Measurements from ENCODE around the gene TOM1L1. TPM values are rescaled to one million over a fixed set of nuclear protein-coding genes. Genes with fewer than 3 reads are reported as not detected.

TOM1L1 gene, protein sequence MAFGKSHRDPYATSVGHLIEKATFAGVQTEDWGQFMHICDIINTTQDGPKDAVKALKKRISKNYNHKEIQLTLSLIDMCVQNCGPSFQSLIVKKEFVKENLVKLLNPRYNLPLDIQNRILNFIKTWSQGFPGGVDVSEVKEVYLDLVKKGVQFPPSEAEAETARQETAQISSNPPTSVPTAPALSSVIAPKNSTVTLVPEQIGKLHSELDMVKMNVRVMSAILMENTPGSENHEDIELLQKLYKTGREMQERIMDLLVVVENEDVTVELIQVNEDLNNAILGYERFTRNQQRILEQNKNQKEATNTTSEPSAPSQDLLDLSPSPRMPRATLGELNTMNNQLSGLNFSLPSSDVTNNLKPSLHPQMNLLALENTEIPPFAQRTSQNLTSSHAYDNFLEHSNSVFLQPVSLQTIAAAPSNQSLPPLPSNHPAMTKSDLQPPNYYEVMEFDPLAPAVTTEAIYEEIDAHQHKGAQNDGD
- 3.1 TPM for total RNA-seq

DNA sequence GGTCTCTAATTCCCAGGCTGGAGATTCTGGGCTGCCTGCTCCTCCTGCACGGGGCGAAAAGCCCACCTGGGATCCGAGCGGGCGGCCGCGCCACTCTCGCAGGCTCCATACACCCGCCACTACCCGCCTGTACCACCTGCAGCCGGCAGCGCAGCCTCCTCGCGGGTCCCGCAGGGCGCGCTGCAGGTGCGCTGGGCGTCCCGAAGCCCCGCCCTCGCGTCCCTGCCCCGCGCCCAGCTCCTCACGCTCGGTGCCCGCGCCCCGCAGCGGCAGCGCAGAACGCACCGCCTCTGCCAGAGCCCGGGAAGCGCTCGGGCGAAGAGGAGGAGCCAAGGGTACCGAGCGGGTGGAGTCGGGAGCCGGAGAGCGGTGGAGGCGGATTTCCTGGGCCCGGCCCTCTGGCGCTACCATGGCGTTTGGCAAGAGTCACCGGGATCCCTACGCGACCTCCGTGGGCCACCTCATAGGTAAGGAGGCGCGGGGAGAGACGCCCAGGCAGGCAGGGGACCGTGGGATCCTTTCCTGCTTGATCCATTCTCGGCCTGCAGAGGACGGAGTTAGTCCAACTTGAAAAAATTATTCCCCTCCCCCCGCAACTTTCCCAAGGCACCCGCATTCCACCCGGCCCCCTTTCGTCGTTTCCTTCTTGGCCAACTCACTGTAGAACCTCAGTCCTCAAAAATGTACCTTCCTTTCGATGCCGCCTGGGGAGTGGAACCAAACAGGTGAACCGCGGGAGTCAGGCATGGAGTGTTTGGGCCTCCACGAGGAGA lies at the start of gene TOM1L1:
TSS of gene TOM1L1 (plus strand) at position 396 of the 773 bp plus-strand sequence. CDS start at position 410, 14 bp downstream.
- Histone ChIP-seq H3K27ac (ENCODE audit: low read depth, low read length) (no peak within 1 kb of the TSS), H3K4me3 (ENCODE audit: low read length in 3 of 3) (peak within 1 kb of the TSS; percentile 61 to 68 (median 67)), H3K4me1 (ENCODE audit: control insufficient read depth in 3 of 3, insufficient read depth in 3 of 3, low read length in 3 of 3) (peaks cover 8 to 13% (median 8%) of the 10 kb centered on the region in 3 donors), H3K9ac (ENCODE audit: low read depth in 1 of 3, low read length in 3 of 3) (peak within 1 kb of the TSS; percentile 34 to 69 (median 51)), H3K27me3 (ENCODE audit: control insufficient read depth in 3 of 3, insufficient read depth in 3 of 3, low read length in 3 of 3) (peaks cover 0 to 6% (median 0%) of the 10 kb centered on the region in 3 donors), H3K9me3 (ENCODE audit: control insufficient read depth in 3 of 3, low read length in 3 of 3) (no peaks in the 10 kb centered on the region), H3K36me3 (ENCODE audit: control insufficient read depth in 3 of 3, insufficient read depth in 3 of 3, low read length in 3 of 3) (no peaks in the 10 kb centered on the region)

GRCh38 chr17:54859187-54859586 lies 41.5 kb upstream of the TOM1L1 start:
- H3K9me3 ChIP-seq (ENCODE audit: control insufficient read depth in 3 of 3, low read length in 3 of 3) = no peaks in the 10 kb centered on the region
- H3K27ac ChIP-seq (ENCODE audit: low read depth, low read length) = no peak overlapping the region
- no peaks in the 10 kb centered on the region for H3K4me1 ChIP-seq (ENCODE audit: control insufficient read depth in 3 of 3, insufficient read depth in 3 of 3, low read length in 3 of 3)
- H3K36me3 ChIP-seq (ENCODE audit: control insufficient read depth in 3 of 3, insufficient read depth in 3 of 3, low read length in 3 of 3) = no peaks in the 10 kb centered on the region
- H3K9ac ChIP-seq (ENCODE audit: low read depth in 1 of 3, low read length in 3 of 3) = no peak overlapping the region
- no peak overlapping the region for H3K4me3 ChIP-seq (ENCODE audit: low read length in 3 of 3)
- H3K27me3 ChIP-seq (ENCODE audit: control insufficient read depth in 3 of 3, insufficient read depth in 3 of 3, low read length in 3 of 3) = no peaks in the 10 kb centered on the region

DNA sequence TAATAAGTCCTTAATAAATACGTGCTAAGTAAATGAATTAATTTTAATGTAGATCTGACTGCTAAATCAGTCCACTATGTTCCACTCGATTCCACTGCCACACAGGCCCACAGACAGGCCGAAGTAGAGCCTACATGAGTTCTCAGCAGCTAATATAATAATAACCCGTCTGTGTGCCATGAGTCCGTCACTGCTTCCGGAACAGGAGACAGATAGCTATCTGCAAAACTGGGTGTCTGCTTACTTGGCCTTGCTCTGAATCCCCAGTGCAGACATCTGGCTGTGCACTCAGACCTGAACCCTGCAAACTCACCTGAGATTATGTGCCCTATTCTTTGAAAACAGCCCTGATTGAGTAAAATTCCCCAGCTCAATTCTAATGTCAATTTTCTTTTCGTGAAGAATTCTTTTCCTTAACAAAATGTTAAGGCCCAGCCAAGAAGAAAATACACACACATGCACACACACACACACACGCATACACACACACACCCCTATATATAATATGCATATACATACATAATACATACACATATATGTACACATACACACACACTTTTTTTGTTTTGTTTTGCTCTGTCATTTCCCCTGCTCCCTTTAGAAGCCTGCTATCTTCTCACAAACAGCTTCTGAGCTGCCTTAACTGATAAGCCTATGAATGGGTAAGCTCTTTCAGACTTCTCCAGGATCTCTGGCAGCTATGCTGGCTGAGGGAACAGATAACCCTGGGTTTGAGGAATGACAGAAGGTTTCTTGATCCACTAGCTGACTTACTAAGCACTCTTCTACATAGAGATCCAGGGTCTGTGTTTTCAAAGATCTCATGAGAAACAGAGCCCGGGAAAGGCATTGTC lies 39.8 kb upstream of the TOM1L1 start:
- Histone ChIP-seq H3K4me3 (ENCODE audit: low read length in 3 of 3) (no peak overlapping the region), H3K9ac (ENCODE audit: low read depth in 1 of 3, low read length in 3 of 3) (no peak overlapping the region), H3K27ac (ENCODE audit: low read depth, low read length) (no peak overlapping the region), H3K4me1 (ENCODE audit: control insufficient read depth in 3 of 3, insufficient read depth in 3 of 3, low read length in 3 of 3) (no peaks in the 10 kb centered on the region), H3K36me3 (ENCODE audit: control insufficient read depth in 3 of 3, insufficient read depth in 3 of 3, low read length in 3 of 3) (no peaks in the 10 kb centered on the region), H3K9me3 (ENCODE audit: control insufficient read depth in 3 of 3, low read length in 3 of 3) (no peaks in the 10 kb centered on the region), H3K27me3 (ENCODE audit: control insufficient read depth in 3 of 3, insufficient read depth in 3 of 3, low read length in 3 of 3) (no peaks in the 10 kb centered on the region)

- Histone ChIP-seq H3K36me3 (ENCODE audit: control insufficient read depth in 3 of 3, insufficient read depth in 3 of 3, low read length in 3 of 3) (no peaks in the 10 kb centered on the region), H3K4me3 (ENCODE audit: low read length in 3 of 3) (no peak overlapping the region), H3K27ac (ENCODE audit: low read depth, low read length) (no peak overlapping the region), H3K27me3 (ENCODE audit: control insufficient read depth in 3 of 3, insufficient read depth in 3 of 3, low read length in 3 of 3) (no peaks in the 10 kb centered on the region), H3K9ac (ENCODE audit: low read depth in 1 of 3, low read length in 3 of 3) (no peak overlapping the region), H3K4me1 (ENCODE audit: control insufficient read depth in 3 of 3, insufficient read depth in 3 of 3, low read length in 3 of 3) (no peaks in the 10 kb centered on the region), H3K9me3 (ENCODE audit: control insufficient read depth in 3 of 3, low read length in 3 of 3) (no peaks in the 10 kb centered on the region)
Measured at GRCh38 chr17:54861471-54861983, 39.1 kb upstream of the TOM1L1 start.

- Histone ChIP-seq H3K9ac (ENCODE audit: low read depth in 1 of 3, low read length in 3 of 3) (no peak overlapping the region), H3K27me3 (ENCODE audit: control insufficient read depth in 3 of 3, insufficient read depth in 3 of 3, low read length in 3 of 3) (no peaks in the 10 kb centered on the region), H3K27ac (ENCODE audit: low read depth, low read length) (no peak overlapping the region), H3K4me3 (ENCODE audit: low read length in 3 of 3) (no peak overlapping the region), H3K4me1 (ENCODE audit: control insufficient read depth in 3 of 3, insufficient read depth in 3 of 3, low read length in 3 of 3) (no peaks in the 10 kb centered on the region), H3K36me3 (ENCODE audit: control insufficient read depth in 3 of 3, insufficient read depth in 3 of 3, low read length in 3 of 3) (no peaks in the 10 kb centered on the region), H3K9me3 (ENCODE audit: control insufficient read depth in 3 of 3, low read length in 3 of 3) (no peaks in the 10 kb centered on the region)
Measured at GRCh38 chr17:54863176-54863575, 37.5 kb upstream of the TOM1L1 start.

DNA sequence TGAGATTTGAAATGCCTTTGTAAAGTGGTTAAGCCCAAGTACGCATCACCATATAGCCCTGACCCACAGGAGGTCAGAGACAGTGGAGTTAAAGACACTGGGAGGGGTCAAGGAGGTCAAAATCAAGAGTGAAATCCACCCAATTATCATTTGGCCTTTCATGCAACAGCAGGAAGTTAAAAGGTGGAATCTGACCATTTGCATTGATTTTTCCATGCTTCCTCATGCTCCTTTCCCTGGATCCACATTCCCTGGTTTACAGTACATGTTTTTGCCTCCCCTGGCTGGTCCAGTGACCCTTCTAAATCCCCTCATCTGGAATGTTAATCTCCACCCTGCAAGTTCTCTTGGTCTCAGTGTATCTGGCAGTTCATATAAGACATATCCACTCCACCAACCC lies 36.6 kb upstream of the TOM1L1 start:
- Histone ChIP-seq H3K36me3 (ENCODE audit: control insufficient read depth in 3 of 3, insufficient read depth in 3 of 3, low read length in 3 of 3) (no peaks in the 10 kb centered on the region), H3K9ac (ENCODE audit: low read depth in 1 of 3, low read length in 3 of 3) (no peak overlapping the region), H3K4me1 (ENCODE audit: control insufficient read depth in 3 of 3, insufficient read depth in 3 of 3, low read length in 3 of 3) (no peaks in the 10 kb centered on the region)

GRCh38 chr17:54864636-54865356 lies 35.9 kb upstream of the TOM1L1 start:
- no peak overlapping the region for H3K9ac ChIP-seq (ENCODE audit: low read depth in 1 of 3, low read length in 3 of 3)
- no peaks in the 10 kb centered on the region for H3K36me3 ChIP-seq (ENCODE audit: control insufficient read depth in 3 of 3, insufficient read depth in 3 of 3, low read length in 3 of 3)
- no peaks in the 10 kb centered on the region for H3K9me3 ChIP-seq (ENCODE audit: control insufficient read depth in 3 of 3, low read length in 3 of 3)
- no peaks in the 10 kb centered on the region for H3K27me3 ChIP-seq (ENCODE audit: control insufficient read depth in 3 of 3, insufficient read depth in 3 of 3, low read length in 3 of 3)
- no peak overlapping the region for H3K4me3 ChIP-seq (ENCODE audit: low read length in 3 of 3)
- no peaks in the 10 kb centered on the region for H3K4me1 ChIP-seq (ENCODE audit: control insufficient read depth in 3 of 3, insufficient read depth in 3 of 3, low read length in 3 of 3)
- H3K27ac ChIP-seq (ENCODE audit: low read depth, low read length) = no peak overlapping the region

More for the DNA sequence above, 36.6 kb upstream of the TOM1L1 start:
- Histone ChIP-seq H3K4me3 (ENCODE audit: low read length in 3 of 3) (no peak overlapping the region), H3K9me3 (ENCODE audit: control insufficient read depth in 3 of 3, low read length in 3 of 3) (no peaks in the 10 kb centered on the region), H3K27ac (ENCODE audit: low read depth, low read length) (no peak overlapping the region), H3K27me3 (ENCODE audit: control insufficient read depth in 3 of 3, insufficient read depth in 3 of 3, low read length in 3 of 3) (no peaks in the 10 kb centered on the region)

GRCh38 chr17:54867634-54868033 lies 33.0 kb upstream of the TOM1L1 start:
- no peaks in the 10 kb centered on the region for H3K27me3 ChIP-seq (ENCODE audit: control insufficient read depth in 3 of 3, insufficient read depth in 3 of 3, low read length in 3 of 3)
- H3K9ac ChIP-seq (ENCODE audit: low read depth in 1 of 3, low read length in 3 of 3) = no peak overlapping the region
- H3K4me3 ChIP-seq (ENCODE audit: low read length in 3 of 3) = no peak overlapping the region
- H3K4me1 ChIP-seq (ENCODE audit: control insufficient read depth in 3 of 3, insufficient read depth in 3 of 3, low read length in 3 of 3) = no peaks in the 10 kb centered on the region
- H3K9me3 ChIP-seq (ENCODE audit: control insufficient read depth in 3 of 3, low read length in 3 of 3) = no peaks in the 10 kb centered on the region
- H3K36me3 ChIP-seq (ENCODE audit: control insufficient read depth in 3 of 3, insufficient read depth in 3 of 3, low read length in 3 of 3) = no peaks in the 10 kb centered on the region
- H3K27ac ChIP-seq (ENCODE audit: low read depth, low read length) = no peak overlapping the region

GRCh38 chr17:54870671-54871175 lies 29.9 kb upstream of the TOM1L1 start:
- H3K27me3 ChIP-seq (ENCODE audit: control insufficient read depth in 3 of 3, insufficient read depth in 3 of 3, low read length in 3 of 3) = no peaks in the 10 kb centered on the region
- H3K4me1 ChIP-seq (ENCODE audit: control insufficient read depth in 3 of 3, insufficient read depth in 3 of 3, low read length in 3 of 3) = no peaks in the 10 kb centered on the region
- H3K36me3 ChIP-seq (ENCODE audit: control insufficient read depth in 3 of 3, insufficient read depth in 3 of 3, low read length in 3 of 3) = no peaks in the 10 kb centered on the region
- H3K9me3 ChIP-seq (ENCODE audit: control insufficient read depth in 3 of 3, low read length in 3 of 3) = no peaks in the 10 kb centered on the region
- H3K9ac ChIP-seq (ENCODE audit: low read depth in 1 of 3, low read length in 3 of 3) = no peak overlapping the region
- no peak overlapping the region for H3K4me3 ChIP-seq (ENCODE audit: low read length in 3 of 3)
- no peak overlapping the region for H3K27ac ChIP-seq (ENCODE audit: low read depth, low read length)

Measured in skeletal muscle tissue (tissue), 4 donors.